ENCODE measurements around the gene LIPK.

- TF ChIP-seq CTCF (IDR thresholded peaks at IDR 0.05) (no peak), POLR2A (IDR thresholded peaks at IDR 0.05) (no peak), POLR2AphosphoS5 (IDR thresholded peaks at IDR 0.05) (no peak)
These were observed 9.5 kb downstream of the LIPK start for GRCh38 chr10:88715517-88715916.

Data from gastroesophageal sphincter (tissue), 3 donors.